MM.1S (cell line): ENCODE measurements around the gene VPS13C.

Experiments
- DNase-seq: peaks from one replicate; pipeline ENCODE4 v3.0.0-alpha.2; 2015
- H2AFZ ChIP-seq: fragments of 300-600 bp; sonication (generic); 2 replicates; pipeline ENCODE4 v1.6.0; 2016; ENCODE audit warnings: antibody characterized with exemption, low read length
- H3F3A ChIP-seq: fragments of 300-600 bp; sonication (generic); 2 replicates; pipeline ENCODE4 v1.6.1; 2016; ENCODE audit warnings: mild to moderate bottlenecking, antibody characterized with exemption, low read length, moderate library complexity, mixed read lengths; ENCODE audit not compliant: insufficient read depth
- H3K27ac ChIP-seq: fragments of 300-600 bp; sonication (generic); 2 replicates; pipeline ENCODE4 v1.5.1; 2016; ENCODE audit warnings: mild to moderate bottlenecking, low read length
- H3K27me3 ChIP-seq: fragments of 300-600 bp; sonication (generic); replicated peaks from 2 replicates; pipeline ENCODE4 v1.6.0; 2016; ENCODE audit warnings: low read length; ENCODE audit not compliant: insufficient read depth
- H3K36me3 ChIP-seq: fragments of 300-600 bp; sonication (generic); replicated peaks from 2 replicates; pipeline ENCODE4 v1.6.1; 2016; ENCODE audit warnings: mild to moderate bottlenecking, low read length, mixed read lengths; ENCODE audit not compliant: insufficient read depth
- H3K4me1 ChIP-seq: fragments of 300-600 bp; sonication (generic); 2 replicates; pipeline ENCODE4 v1.6.1; 2016; ENCODE audit warnings: low read length, mixed read lengths
- H3K4me2 ChIP-seq: fragments of 300-600 bp; sonication (generic); 2 replicates; pipeline ENCODE4 v1.6.0; 2016; ENCODE audit warnings: low read depth, low read length
- H3K4me3 ChIP-seq: fragments of 300-600 bp; sonication (generic); 2 replicates; pipeline ENCODE4 v1.5.1; 2016; ENCODE audit warnings: low read length, mixed read lengths
- H3K79me2 ChIP-seq: fragments of 300-600 bp; sonication (generic); 2 replicates; pipeline ENCODE4 v1.6.1; 2016; ENCODE audit warnings: mixed run types, low read length, mixed read lengths
- H3K9ac ChIP-seq: fragments of 300-600 bp; sonication (generic); 2 replicates; pipeline ENCODE4 v1.6.1; 2016; ENCODE audit warnings: low read length, mixed read lengths
- H3K9me2 ChIP-seq: fragments of 300-600 bp; sonication (generic); replicated peaks from 2 replicates; pipeline ENCODE4 v1.6.1; 2016; ENCODE audit warnings: mild to moderate bottlenecking, low read length, mixed read lengths; ENCODE audit not compliant: insufficient read depth
- H3K9me3 ChIP-seq: fragments of 300-600 bp; sonication (generic); replicated peaks from 2 replicates; pipeline ENCODE4 v1.6.1; 2016; ENCODE audit warnings: mild to moderate bottlenecking, low read length, mixed read lengths; ENCODE audit not compliant: insufficient read depth
- H4K20me1 ChIP-seq: fragments of 300-600 bp; sonication (generic); 2 replicates; pipeline ENCODE4 v1.6.1; 2016; ENCODE audit warnings: mild to moderate bottlenecking, low read length, moderate library complexity, mixed read lengths; ENCODE audit not compliant: insufficient read depth
- EZH2 ChIP-seq: fragments of 300-600 bp; sonication (generic); optimal IDR thresholded peaks from 2 replicates; pipeline ENCODE3; 2017; ENCODE audit warnings: low read depth, mild to moderate bottlenecking, antibody characterized with exemption, low read length, mixed read lengths
- EZH2phosphoT487 ChIP-seq: fragments of 300-600 bp; sonication (generic); IDR thresholded peaks from 2 replicates; pipeline ENCODE4 v1.6.1; 2018; ENCODE audit warnings: antibody characterized with exemption, low read length
- TF ChIP-seq, protein P1 (sequence below): fragments of 300-600 bp; sonication (generic); IDR thresholded peaks from 2 replicates; pipeline ENCODE4 v1.5.1; 2016; ENCODE audit warnings: antibody characterized with exemption, low read length, mixed read lengths

Gene VPS13C

GRCh38 chr15:61835496-61836106, 224.6 kb downstream of the VPS13C start:
- Histone ChIP-seq H3K27me3 (no peaks in the 10 kb centered on the region), H3K4me3 (0 out of 2 replicates have a peak overlapping the region, but pooled peaks have one; percentile 20), H3F3A (no peaks in the 10 kb centered on the region), H3K9me2 (no peaks in the 10 kb centered on the region), H3K4me2 (peak overlapping the region; percentile 57), H3K36me3 (no peaks in the 10 kb centered on the region), H3K79me2 (no peaks in the 10 kb centered on the region), H3K9ac (no peak overlapping the region), H3K4me1 (peaks cover 16% of the 10 kb centered on the region), H3K27ac (no peak overlapping the region), H3K9me3 (no peaks in the 10 kb centered on the region), H2AFZ (peak overlapping the region; percentile 51), H4K20me1 (no peaks in the 10 kb centered on the region)
- TF ChIP-seq, protein P1, sequence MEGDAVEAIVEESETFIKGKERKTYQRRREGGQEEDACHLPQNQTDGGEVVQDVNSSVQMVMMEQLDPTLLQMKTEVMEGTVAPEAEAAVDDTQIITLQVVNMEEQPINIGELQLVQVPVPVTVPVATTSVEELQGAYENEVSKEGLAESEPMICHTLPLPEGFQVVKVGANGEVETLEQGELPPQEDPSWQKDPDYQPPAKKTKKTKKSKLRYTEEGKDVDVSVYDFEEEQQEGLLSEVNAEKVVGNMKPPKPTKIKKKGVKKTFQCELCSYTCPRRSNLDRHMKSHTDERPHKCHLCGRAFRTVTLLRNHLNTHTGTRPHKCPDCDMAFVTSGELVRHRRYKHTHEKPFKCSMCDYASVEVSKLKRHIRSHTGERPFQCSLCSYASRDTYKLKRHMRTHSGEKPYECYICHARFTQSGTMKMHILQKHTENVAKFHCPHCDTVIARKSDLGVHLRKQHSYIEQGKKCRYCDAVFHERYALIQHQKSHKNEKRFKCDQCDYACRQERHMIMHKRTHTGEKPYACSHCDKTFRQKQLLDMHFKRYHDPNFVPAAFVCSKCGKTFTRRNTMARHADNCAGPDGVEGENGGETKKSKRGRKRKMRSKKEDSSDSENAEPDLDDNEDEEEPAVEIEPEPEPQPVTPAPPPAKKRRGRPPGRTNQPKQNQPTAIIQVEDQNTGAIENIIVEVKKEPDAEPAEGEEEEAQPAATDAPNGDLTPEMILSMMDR = peak; percentile 91
- TF ChIP-seq EZH2phosphoT487 = no peak
- no peak for TF ChIP-seq EZH2
- peak; percentile 43 for DNase-seq

- H3K4me1 ChIP-seq = peaks cover 15% of the 10 kb centered on the region
- H3K27ac ChIP-seq = no peak overlapping the region
- no peak for DNase-seq
- H3K9me2 ChIP-seq = no peaks in the 10 kb centered on the region
- H2AFZ ChIP-seq = peak overlapping the region; percentile 51
- no peak overlapping the region for H3K9ac ChIP-seq
- H3K4me3 ChIP-seq = 0 out of 2 replicates have a peak overlapping the region, but pooled peaks have one; percentile 20
- no peak for TF ChIP-seq EZH2phosphoT487
- TF ChIP-seq, protein P1 = no peak
- TF ChIP-seq EZH2 = no peak
- H3K36me3 ChIP-seq = no peaks in the 10 kb centered on the region
- H3K4me2 ChIP-seq = peak overlapping the region; percentile 57; the same call in 1 of the 2 replicates
- no peaks in the 10 kb centered on the region for H3K79me2 ChIP-seq
- no peaks in the 10 kb centered on the region for H4K20me1 ChIP-seq
- H3F3A ChIP-seq = no peaks in the 10 kb centered on the region
- no peaks in the 10 kb centered on the region for H3K9me3 ChIP-seq
- no peaks in the 10 kb centered on the region for H3K27me3 ChIP-seq
Observed at GRCh38 chr15:61835029-61835428, 225.2 kb downstream of the VPS13C start.

GRCh38 chr15:61834076-61834697, 226.1 kb downstream of the VPS13C start:
- no peak overlapping the region; the same call in 1 of the 2 replicates for H3K4me2 ChIP-seq
- H3K27ac ChIP-seq = no peak overlapping the region

More at GRCh38 chr15:61834076-61834697, 226.1 kb downstream of the VPS13C start:
- peak; percentile 79 for DNase-seq
- H3K79me2 ChIP-seq = no peaks in the 10 kb centered on the region
- H3K4me1 ChIP-seq = peaks cover 6% of the 10 kb centered on the region
- H3K4me3 ChIP-seq = no peak overlapping the region
- H3K36me3 ChIP-seq = no peaks in the 10 kb centered on the region
- H4K20me1 ChIP-seq = no peaks in the 10 kb centered on the region
- no peak overlapping the region for H2AFZ ChIP-seq
- TF ChIP-seq, protein P1 = peak; percentile 96
- TF ChIP-seq EZH2 (no peak), EZH2phosphoT487 (no peak)
- no peak overlapping the region for H3K9ac ChIP-seq
- no peaks in the 10 kb centered on the region for H3K9me2 ChIP-seq
- H3K27me3 ChIP-seq = no peaks in the 10 kb centered on the region
- no peaks in the 10 kb centered on the region for H3K9me3 ChIP-seq
- H3F3A ChIP-seq = no peaks in the 10 kb centered on the region
